ENCODE data around the gene PDPK1. TPM values are rescaled to one million over a fixed set of nuclear protein-coding genes. Genes with fewer than 3 reads are reported as not detected.
A peak's percentile ranks its signal among the peaks of the same experiment; 100 is the strongest.

Gene PDPK1
- total RNA-seq, 1 donor from 2014 or later, result 46.3 TPM

DNA sequence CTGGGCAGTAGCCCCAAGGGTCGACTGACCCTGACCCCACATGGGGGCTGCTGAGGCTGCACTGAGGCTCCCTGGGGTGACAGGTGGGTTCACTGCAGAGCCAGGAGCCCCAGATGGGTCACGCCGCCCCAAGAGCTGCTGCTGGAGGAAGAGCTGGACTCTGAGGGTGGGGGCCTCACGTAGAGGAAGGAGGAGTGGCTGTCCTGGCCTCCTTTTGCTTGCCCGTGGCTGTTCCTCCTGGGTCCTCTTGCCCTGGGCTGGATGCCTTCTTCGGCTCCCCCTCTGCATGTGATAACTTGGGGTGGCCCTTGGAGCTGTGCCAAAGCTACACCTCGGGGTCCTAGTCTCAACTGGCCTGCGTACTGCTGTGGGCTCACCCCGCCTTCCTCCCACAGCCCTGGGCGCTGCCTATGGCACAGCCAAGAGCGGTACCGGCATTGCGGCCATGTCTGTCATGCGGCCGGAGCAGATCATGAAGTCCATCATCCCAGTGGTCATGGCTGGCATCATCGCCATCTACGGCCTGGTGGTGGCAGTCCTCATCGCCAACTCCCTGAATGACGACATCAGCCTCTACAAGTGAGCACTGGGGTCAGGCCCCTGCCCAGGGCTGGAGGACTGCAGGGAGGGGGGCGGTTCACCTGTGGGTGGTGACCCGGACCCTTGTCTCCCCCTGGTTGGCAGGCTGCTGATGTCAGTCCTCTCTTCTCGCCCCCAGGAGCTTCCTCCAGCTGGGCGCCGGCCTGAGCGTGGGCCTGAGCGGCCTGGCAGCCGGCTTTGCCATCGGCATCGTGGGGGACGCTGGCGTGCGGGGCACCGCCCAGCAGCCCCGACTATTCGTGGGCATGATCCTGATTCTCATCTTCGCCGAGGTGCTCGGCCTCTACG is 18.8 kb upstream of the PDPK1 start:
- DNase-seq (ENCODE audit: low spot score), result peak; percentile 77
- intact Hi-C loops (cut with DNase I), result no loop called here
- no peak for ATAC-seq

DNA sequence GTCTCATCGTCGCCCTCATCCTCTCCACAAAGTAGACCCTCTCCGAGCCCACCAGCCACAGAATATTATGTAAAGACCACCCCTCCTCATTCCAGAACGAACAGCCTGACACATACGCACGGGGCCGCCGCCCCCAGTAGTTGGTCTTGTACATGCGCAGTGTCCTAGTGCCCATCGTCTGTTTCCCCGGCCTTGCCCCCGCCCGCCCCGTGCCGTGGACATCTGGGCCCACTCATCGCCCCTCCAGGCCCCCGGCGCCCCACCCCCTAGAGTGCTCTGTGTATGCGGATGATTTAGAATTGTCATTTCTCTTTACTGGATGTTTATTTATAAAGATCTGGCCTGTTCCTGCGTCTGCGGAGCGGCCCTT is 18.1 kb upstream of the PDPK1 start:
- intact Hi-C loops (cut with DNase I), result no loop called here
- DNase-seq (ENCODE audit: low spot score) (no peak), ATAC-seq (peak; percentile 10)

DNA sequence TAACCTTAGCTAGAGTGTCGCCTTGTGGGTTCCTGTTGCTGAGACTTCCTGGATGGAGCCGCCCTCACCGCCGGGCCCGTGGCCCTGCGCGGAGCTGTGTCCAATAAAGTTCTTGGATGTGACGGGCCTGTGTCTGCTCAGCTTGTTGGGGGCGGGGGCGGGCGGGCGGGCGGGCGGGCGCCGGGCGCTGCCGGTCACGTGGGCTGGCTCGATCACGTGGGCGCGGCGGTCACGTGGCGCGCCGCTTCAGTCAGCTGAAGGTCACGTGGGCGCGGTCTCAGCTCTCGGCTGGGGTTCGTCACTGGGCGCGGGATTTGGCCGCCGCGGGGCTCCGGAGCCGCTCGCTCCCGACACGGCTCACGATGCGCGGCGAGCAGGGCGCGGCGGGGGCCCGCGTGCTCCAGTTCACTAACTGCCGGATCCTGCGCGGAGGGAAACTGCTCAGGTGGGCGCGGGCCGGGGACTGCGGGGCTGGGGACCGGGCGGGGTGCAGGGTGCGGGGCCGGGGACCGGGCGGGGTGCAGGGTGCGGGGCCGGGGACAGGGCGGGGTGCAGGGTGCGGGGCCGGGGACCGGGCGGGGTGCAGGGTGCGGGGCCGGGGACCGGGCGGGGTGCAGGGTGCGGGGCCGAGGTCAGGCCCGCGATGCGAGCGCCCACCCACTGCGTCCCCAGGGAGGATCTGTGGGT is 17.6 kb upstream of the PDPK1 start, which contains the start of gene AMDHD2:
Gene AMDHD2, plus strand, starts transcription at position 275 of the 687 bp plus-strand sequence. Its CDS starts 88 bp downstream, at position 363.
- DNase-seq (ENCODE audit: low spot score) (peak; percentile 97), ATAC-seq (peak; percentile 86)
- intact Hi-C loops (cut with DNase I), result no loop called here

DNA sequence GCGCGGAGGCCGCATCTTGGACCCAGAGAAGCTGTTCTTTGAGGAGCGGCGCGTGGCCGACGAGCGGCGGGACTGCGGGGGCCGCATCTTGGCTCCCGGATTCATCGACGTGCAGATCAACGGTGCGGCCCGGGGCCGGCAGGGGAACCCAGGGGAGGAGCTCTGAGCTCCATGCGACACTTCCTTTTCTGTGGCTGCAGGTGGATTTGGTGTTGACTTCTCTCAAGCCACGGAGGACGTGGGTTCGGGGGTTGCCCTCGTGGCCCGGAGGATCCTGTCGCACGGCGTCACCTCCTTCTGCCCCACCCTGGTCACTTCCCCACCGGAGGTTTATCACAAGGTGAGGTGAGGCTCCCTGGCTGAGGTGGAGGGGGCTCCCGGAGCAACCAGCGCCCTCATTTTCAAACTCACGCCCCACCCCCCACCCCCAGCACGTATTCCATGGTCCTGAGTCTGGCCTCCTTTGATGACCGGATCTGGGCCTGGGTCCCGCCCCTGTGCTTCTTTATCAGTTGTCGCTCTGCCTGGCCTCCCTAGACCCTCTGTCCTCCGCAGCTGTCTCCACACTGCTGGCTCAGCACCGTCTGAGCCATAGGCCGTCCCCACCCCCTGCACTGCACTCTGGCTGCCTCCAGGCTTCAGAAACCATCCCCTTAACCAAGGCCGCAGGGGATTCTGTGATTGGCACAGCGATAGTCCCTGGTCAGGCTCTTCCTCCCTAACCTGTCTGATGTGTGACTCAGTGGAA is 16.9 kb upstream of the PDPK1 start:
- ATAC-seq (peak; percentile 3), DNase-seq (ENCODE audit: low spot score) (peak; percentile 72)
- intact Hi-C loops (cut with DNase I), result no loop called here

DNA sequence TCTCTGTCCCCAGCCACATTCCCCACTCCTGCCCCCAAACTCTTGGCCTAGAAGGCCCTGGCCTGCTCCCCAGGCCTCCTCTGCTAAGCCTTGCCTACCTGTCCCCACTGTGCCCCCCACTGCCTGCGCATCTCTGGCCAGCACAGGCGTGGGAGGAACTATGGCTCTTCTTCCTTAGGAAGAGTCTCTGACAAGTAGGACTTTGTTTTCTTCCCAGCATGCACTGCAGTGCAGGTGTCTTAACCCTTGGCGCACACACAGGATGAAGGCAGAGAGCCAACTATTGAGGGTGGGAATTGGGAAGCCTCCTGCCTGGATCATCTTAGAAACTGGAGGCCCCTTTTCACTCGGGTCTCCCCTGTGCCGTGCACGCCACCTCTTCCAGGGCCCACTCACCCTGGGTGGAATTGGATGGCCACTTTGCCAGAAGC is 14.0 kb upstream of the PDPK1 start:
- intact Hi-C loops (cut with DNase I), result no loop called here
- DNase-seq (ENCODE audit: low spot score), result no peak

DNA sequence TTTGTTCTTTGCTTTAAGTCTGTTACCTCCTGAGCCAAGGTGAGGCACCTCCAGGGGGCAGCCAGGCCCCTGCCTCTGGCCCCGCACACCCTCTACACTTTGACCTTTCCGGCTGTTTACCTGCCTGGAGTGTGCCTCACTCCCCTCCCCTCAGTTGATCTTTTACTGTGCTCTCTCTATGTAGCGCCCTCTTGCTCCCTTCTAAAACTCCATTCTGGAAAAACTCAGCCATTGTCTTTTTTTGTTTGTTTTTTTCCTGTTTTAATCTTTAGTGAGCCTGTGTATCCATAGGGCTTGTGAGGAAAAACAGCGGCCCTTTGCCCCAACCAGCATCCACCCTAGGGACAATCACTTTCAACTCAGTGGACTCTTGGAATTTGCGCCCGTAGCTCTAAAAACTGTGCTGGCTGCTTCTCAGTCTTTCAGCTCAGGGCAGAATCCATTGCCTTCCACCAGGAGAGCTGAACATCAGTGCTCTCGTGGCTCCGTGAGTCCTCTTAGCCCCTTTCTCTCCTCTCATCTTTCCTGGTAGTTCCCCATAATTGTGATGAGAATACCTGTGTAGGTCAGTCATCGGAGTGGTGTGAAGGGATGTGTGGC is 13.4 kb upstream of the PDPK1 start:
- DNase-seq (ENCODE audit: low spot score) (no peak), ATAC-seq (no peak)
- intact Hi-C loops (cut with DNase I), result no loop called here

More for the DNA sequence above, 14.0 kb upstream of the PDPK1 start:
- no peak for ATAC-seq

DNA sequence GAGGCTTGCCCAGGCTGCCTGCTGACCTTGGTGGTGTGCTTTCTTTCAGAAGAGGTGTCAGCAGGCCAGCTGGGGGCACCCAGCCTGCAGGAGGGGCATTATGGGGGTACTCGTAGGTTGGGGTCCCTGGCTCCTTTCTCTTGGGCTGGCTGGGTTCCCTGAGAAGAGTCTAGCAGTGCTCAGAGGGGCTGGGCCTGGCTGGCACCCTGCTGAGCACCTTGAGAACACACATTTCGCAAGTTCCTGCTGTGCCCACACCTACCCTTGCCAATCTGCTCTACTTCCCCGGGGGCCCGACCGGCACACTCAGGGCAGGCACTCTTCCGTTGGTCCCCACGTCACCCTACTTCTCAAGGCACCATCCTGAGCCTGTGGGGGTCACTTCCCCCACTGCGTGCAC is 11.7 kb upstream of the PDPK1 start:
- intact Hi-C loops (cut with DNase I), result no loop called here
- DNase-seq (ENCODE audit: low spot score) (no peak), ATAC-seq (no peak)

DNA sequence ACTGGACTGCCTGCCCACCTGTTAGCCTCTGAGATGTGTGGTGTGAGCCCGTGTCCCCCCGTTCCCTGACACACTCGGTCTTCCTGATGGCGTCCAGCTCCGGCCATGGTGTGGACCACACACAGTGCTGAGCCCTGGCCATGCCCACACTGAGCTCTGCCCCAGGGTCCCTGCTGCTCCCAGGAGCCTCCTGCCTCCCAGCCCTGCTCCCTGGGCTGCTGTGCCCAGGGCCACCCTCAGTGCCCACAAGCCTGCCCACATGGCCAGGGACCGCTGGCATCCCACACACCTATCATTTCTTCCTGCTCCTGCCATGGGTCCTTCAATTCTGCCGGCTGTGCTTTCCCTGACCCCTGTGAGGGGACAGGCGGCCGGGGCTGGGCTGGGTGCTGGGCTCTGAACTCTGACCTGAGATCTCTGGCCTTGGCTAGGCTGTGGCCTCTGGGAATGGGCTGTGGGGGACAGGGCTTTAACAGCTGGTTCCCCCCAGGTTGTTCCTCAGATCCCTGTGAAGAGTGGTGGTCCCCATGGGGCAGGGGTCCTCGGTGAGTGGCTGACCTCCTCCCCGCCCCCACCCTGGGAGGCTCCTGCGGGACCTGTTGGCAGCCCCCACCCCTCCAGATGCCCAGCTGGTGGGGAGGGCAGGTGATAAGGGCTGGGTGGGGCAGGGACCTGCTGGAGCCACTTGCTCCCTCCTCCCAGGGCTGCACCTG is 10.6 kb upstream of the PDPK1 start:
- ATAC-seq, result no peak
- intact Hi-C loops (cut with DNase I), result no loop called here
- DNase-seq (ENCODE audit: low spot score), result no peak

DNA sequence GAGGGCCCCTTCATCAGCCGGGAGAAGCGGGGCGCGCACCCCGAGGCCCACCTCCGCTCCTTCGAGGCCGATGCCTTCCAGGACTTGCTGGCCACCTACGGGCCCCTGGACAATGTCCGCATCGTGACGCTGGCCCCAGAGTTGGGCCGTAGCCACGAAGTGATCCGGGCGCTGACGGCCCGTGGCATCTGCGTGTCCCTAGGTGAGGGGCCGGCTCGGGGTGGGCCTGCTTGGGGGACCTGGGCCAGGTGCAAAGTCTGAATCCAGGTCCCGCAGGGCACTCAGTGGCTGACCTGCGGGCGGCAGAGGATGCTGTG is 10.1 kb upstream of the PDPK1 start:
- DNase-seq (ENCODE audit: low spot score), result no peak

DNA sequence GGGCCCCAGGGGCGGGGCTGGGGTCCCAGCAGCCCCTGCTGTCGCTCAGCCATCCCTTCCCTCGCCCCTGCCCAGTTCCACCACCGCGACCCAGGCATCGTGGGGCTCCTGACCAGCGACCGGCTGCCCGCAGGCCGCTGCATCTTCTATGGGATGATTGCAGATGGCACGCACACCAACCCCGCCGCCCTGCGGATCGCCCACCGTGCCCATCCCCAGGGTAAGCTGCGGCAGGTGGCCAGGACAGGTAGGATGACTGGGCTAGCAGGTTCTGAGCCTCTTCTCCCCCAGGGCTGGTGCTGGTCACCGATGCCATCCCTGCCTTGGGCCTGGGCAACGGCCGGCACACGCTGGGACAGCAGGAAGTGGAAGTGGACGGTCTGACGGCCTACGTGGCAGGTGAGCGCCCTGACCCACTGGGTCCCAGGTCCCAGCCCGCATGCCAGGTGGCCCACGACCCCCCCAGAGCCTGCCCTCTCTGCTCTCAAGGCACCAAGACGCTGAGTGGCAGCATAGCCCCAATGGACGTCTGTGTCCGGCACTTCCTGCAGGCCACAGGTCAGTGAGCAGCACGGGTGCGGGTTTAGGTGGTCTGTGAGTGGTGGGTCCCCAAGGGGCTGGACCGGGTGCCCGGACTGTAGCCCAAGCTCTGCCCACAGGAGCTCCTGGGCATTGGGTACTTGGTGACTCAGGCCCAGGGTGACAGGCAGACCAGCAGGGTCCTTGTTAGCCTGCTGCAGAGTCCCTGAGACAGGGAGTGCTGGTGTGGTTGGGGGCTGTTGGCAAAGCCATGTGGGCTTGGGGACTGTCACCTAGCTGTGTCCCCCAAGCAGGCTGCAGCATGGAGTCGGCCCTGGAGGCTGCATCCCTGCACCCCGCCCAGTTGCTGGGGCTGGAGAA is 9.4 kb upstream of the PDPK1 start:
- DNase-seq (ENCODE audit: low spot score), result no peak
- ATAC-seq, result no peak

More for the DNA sequence above, 10.1 kb upstream of the PDPK1 start:
- ATAC-seq, result no peak
- intact Hi-C loops (cut with DNase I), result no loop called here

DNA sequence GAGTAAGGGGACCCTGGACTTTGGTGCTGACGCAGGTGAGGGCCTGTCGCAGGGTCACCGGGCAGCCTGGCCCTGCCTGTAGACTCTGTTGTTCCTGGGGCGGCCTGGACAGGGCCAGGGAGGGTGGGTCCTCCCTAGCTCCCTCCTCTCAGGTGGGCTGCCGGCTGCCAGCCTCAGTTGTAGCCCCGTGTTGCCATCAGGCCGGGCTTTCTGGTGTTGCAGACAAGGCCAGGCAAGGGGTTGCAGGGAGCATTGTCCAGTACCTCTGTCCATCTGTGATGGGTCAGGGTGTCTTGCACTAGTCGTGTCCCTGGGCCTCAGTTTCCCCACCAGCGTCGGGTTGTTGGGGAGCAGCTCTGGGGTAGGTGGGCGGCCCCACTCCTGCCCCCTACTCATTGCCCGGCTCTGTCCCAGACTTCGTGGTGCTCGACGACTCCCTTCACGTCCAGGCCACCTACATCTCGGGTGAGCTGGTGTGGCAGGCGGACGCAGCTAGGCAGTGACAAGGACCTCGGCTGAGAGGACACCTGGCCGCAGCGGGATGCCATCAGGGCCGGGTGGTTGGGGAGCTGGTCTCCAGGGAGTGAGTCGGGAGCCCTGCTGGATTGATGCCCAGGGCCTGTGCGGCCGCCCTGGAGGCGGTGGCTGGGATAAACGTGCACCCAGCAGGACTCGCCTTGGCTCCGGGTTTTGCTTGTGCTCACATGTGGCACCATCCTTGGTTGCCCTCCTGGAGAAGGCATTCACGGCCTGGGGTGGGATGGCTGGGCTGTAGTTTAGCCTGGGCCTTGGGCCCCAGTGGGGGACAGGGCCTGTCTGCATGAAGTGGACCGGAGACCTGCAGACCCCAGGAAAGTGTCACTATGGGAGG is 8.5 kb upstream of the PDPK1 start:
- ATAC-seq (no peak), DNase-seq (ENCODE audit: low spot score) (peak; percentile 70)
- intact Hi-C loops (cut with DNase I), result no loop called here

More for the DNA sequence above, 9.4 kb upstream of the PDPK1 start:
- intact Hi-C loops (cut with DNase I), result no loop called here

DNA sequence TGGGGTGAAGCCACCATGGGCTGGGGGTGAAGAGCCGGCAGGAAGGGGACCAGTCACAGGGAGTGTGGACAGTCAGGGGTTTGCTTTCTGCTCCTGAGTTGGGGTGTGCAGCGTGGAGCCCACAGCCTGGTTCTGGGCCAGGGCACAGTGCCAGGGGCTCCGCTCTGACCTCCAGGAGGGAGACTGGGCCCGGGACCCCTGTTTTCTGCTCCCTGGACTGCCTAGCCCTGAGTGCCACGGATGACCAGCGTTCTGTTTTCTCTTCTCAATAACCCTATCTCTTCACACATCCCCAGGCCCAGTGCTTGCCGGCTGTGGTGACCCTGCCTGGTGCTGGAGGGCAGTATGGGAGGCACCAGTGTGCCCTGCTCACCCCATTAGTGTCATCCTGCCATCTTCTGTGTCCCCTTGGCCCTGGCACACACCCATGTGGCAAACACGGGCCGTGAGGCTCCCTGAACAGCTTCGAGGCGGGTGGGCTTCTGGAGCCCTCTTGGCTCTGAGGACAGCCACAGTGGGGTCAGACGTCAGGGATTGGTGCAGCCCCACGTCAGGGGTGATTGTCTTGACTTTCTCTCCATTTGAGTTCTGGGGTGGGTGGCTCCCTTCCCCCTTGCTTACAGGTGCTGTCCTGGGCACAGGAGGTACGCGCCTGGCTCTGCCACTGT is 7.7 kb upstream of the PDPK1 start:
- DNase-seq (ENCODE audit: low spot score) (no peak), ATAC-seq (no peak)
- intact Hi-C loops (cut with DNase I), result no loop called here

DNA sequence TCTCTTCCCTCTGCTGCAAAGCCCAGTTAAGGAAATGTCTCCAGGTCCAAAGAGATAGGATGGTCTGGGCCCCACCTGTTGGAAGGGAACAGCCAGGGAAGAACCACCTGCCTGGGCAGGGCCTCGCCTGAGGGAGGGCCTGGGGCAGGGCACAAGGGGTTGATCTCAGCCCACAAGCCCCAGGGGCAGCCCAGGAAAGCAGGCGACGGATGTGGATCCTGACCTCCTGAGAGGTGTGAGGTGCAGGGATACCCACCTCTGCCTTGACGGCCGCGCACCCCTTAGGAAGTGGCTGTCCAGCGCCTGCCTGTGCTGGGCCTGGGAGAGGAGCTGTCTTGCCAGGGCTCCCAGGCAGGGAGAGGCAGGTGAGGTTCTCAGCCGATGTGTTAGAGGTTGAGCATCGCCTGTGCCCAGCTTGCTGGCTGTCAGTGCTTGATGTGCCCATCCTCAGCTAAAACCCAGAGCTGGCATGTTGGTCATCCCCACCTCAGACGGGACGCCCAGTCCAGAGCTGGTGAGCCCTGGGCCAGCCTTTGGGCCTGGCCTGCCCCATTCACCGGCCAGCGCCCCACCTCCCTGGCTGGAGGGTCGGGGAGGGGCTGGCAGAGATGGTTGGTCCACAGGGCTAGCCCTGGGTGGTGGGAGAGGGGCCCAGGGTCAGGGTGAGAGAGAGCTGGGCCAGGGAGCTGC is 7.0 kb upstream of the PDPK1 start:
- intact Hi-C loops (cut with DNase I), result no loop called here
- ATAC-seq, result no peak
- DNase-seq (ENCODE audit: low spot score), result no peak

DNA sequence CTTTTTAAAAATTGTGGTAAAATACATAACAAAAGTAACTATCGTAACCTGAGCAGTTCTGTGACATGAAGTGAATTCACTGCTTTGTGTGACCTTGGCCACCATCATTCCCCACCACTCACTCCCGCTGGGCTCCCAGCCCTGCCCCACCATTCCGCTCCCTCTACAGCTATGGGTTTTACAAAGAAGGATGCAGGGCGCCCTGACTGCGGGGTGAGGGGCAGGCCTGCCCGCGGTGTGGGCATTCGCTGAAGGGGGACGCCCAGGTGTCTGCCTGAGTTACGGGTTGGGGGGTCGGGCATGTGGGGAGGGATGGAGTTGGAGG is 6.5 kb upstream of the PDPK1 start, which contains the start of gene CEMP1:
Gene CEMP1, minus strand, starts transcription at position 38 of the 325 bp plus-strand sequence. CDS start 335 bp downstream, outside the sequence.
- peak; percentile 6 for ATAC-seq

DNA sequence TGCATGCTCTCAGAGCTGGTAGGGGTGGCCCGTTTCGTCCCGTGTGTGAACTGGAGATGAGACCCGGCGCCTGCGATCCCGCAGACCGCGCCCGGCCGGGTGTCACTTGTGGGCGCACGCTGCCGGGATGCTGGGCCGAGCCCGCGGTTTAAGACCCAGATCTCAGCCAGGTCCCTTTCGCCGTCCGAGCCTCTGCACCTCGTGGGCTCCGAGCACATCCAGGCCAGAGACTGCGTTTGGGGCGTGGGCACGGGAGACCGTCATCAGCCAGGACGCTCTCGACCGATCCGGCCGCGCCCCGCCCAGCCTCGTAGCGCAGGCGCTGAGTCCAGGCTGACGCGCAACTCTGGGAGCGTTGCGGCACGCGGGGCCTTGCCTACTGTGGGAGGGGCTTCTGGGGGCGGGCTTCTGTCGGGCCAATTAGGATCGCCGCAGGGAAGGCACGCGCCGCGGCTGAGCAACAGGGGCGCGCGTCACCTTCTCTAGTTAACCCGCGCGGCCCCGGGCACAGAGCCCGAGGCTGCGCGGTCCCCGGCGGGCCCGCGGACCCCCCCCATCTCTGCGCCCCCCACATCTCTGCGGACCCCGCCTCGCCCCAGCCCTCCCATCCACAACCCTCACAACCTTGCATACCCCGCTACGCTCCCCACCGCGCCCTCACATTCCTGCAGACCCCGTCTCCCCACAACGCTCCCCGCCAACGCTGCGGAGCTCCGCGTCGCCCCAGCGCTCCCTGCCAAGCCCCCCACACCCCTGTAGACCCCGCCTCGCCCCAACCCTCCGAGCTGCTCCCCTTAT is 5.9 kb upstream of the PDPK1 start:
- ATAC-seq (peak; percentile 95), DNase-seq (ENCODE audit: low spot score) (peak; percentile 99)
- intact Hi-C loops (cut with DNase I), result no loop called here

More for the DNA sequence above, 6.5 kb upstream of the PDPK1 start, which contains the start of gene CEMP1:
- no peak for DNase-seq (ENCODE audit: low spot score)
- intact Hi-C loops (cut with DNase I), result no loop called here
